Keratinocyte (primary cell): ENCODE results near the gene DHRS12. TPM values are rescaled to one million over a fixed set of nuclear protein-coding genes. Genes with fewer than 3 reads are reported as not detected.

Source experiments
- DNase-seq: peaks from one replicate; pipeline ENCODE4 v3.0.0-alpha.2; 2011; ENCODE audit warnings: low read depth, missing footprints, low spot score
- FAIRE-seq: peaks from 2 replicates; lab custom pipeline; 2011; peaks lifted over from hg19 to GRCh38; lab: Jason Lieb, UNC
- H2AFZ ChIP-seq: 2 replicates; pipeline ENCODE4 v1.6.0; 2012; ENCODE audit warnings: low read length, control low read depth, inconsistent platforms; ENCODE audit not compliant: control insufficient read depth
- H3K27ac ChIP-seq: 2 replicates; pipeline ENCODE4 v1.5.1; 2011; ENCODE audit warnings: low read length; ENCODE audit not compliant: control insufficient read depth, insufficient read depth
- H3K27me3 ChIP-seq: 3 replicates; pipeline ENCODE4 v1.6.0; 2011; ENCODE audit warnings: low read length; ENCODE audit not compliant: control insufficient read depth, insufficient read depth; ENCODE audit errors: extremely low read depth
- H3K36me3 ChIP-seq, 2 experiments: 2 replicates in 1 of 2; 3 replicates in 1 of 2; pipeline ENCODE4 v1.5.1; 2011; ENCODE audit warnings: low read length in 2 of 2, mild to moderate bottlenecking in 1 of 2; ENCODE audit not compliant: control insufficient read depth in 2 of 2, insufficient read depth in 2 of 2; ENCODE audit errors: extremely low read depth in 1 of 2
- H3K4me1 ChIP-seq: 3 replicates; pipeline ENCODE4 v1.5.1; 2011; ENCODE audit warnings: low read length; ENCODE audit not compliant: control insufficient read depth, insufficient read depth; ENCODE audit errors: extremely low read depth
- H3K4me2 ChIP-seq: 3 replicates; pipeline ENCODE4 v1.6.0; 2011; ENCODE audit warnings: low read depth, low read length; ENCODE audit not compliant: control insufficient read depth, insufficient read depth; ENCODE audit errors: extremely low read depth
- H3K4me3 ChIP-seq, 3 experiments: fragments of 200-600 bp in 1 of 3; sonication (generic) in 1 of 3; 2 replicates in 2 of 3; 3 replicates in 1 of 3; pipeline ENCODE4 v1.5.1; 2011 to 2016; ENCODE audit warnings: low read length in 3 of 3, mild to moderate bottlenecking in 3 of 3, control low read depth in 2 of 3, inconsistent platforms in 1 of 3, low read depth in 1 of 3, mixed read lengths in 1 of 3, mixed run types in 1 of 3, moderate library complexity in 1 of 3; ENCODE audit not compliant: control insufficient read depth in 2 of 3, insufficient read depth in 2 of 3; ENCODE audit errors: extremely low read depth in 1 of 3
- H3K79me2 ChIP-seq: 2 replicates; pipeline ENCODE4 v1.6.0; 2012; ENCODE audit warnings: low read length; ENCODE audit not compliant: control insufficient read depth, insufficient read depth
- H3K9ac ChIP-seq: 3 replicates; pipeline ENCODE4 v1.6.0; 2011; ENCODE audit warnings: low read length; ENCODE audit not compliant: control insufficient read depth, insufficient read depth; ENCODE audit errors: extremely low read depth
- H3K9me1 ChIP-seq: 3 replicates; pipeline ENCODE4 v1.6.0; 2011; ENCODE audit warnings: low read length; ENCODE audit not compliant: control insufficient read depth, insufficient read depth; ENCODE audit errors: extremely low read depth
- H3K9me3 ChIP-seq: 2 replicates; pipeline ENCODE4 v1.5.1; 2012; ENCODE audit warnings: low read depth, low read length; ENCODE audit not compliant: control insufficient read depth
- H4K20me1 ChIP-seq: 3 replicates; pipeline ENCODE4 v1.6.0; 2011; ENCODE audit warnings: low read length; ENCODE audit not compliant: control insufficient read depth, insufficient read depth; ENCODE audit errors: extremely low read depth
- CTCF ChIP-seq, 3 experiments: IDR thresholded peaks in 1 of 3; conservative IDR thresholded peaks in 1 of 3; optimal IDR thresholded peaks in 1 of 3; 2 replicates in 2 of 3; 3 replicates in 1 of 3; pipeline versions ENCODE3 to v1.5.1; 2011; ENCODE audit warnings: low read length in 3 of 3, mild to moderate bottlenecking in 3 of 3, moderate library complexity in 2 of 3, control low read depth in 1 of 3, inconsistent platforms in 1 of 3; ENCODE audit not compliant: insufficient read depth in 2 of 3; ENCODE audit errors: extremely low read depth in 1 of 3
- EZH2 ChIP-seq: IDR thresholded peaks from one replicate; pipeline ENCODE4 v1.6.1; 2012; ENCODE audit warnings: inconsistent platforms, mild to moderate bottlenecking, low read length, moderate library complexity
- dilution Hi-C: fragments of 300-500 bp; cut with MboI; formaldehyde crosslinking; loops from one replicate; pipeline ENCODE4 v1.7.0; 2020; ENCODE audit warnings: low sequenced_read_pairs; ENCODE audit not compliant: extremely low pct_ligation_motif_present
- polyA plus RNA-seq, 5 experiments: library from polyadenylated mRNA; depleted of rRNA in 3 of 5; stranded (reverse) in 3 of 5; stranded (forward) in 1 of 5; unstranded in 1 of 5; fragments of >200 nt; gene quantifications; 1 replicate in 1 of 5; 2 replicates in 3 of 5; 3 replicates in 1 of 5; pipeline versions ENCODE4 v1.2.1 to v1.2.3, GENCODE V29; 2011 to 2012; ENCODE audit warnings: missing spikeins in 2 of 5, low read depth in 1 of 5, low replicate concordance in 1 of 5

DHRS12 gene
- polyA plus RNA-seq, 1 donor (not counting 4 experiments of a cell fraction or from before 2014, with no cell fraction given) = 6.1 TPM

- DNase-seq (no peak), FAIRE-seq (no peak)
- no peak overlapping the region for H3K4me3 ChIP-seq
- H3K9me3 ChIP-seq = no peaks in the 10 kb centered on the region
- H3K36me3 ChIP-seq = peaks cover 31 to 35% of the 10 kb centered on the region in 2 experiments
- no peak for TF ChIP-seq CTCF (optimal IDR thresholded peaks at IDR 0.05 in 1 of 3, IDR thresholded peaks at IDR 0.05 in 1 of 3, conservative IDR thresholded peaks at IDR 0.05 in 1 of 3; ENCODE audit: extremely low read depth in 1 of 3, insufficient read depth in 2 of 3, low read length in 3 of 3)
- no peak for TF ChIP-seq EZH2
- H3K9ac ChIP-seq = no peak overlapping the region
- H3K4me2 ChIP-seq = no peak overlapping the region
- no peaks in the 10 kb centered on the region for H4K20me1 ChIP-seq
- dilution Hi-C loops = no loop called here
- H2AFZ ChIP-seq = no peak overlapping the region
- no peaks in the 10 kb centered on the region for H3K79me2 ChIP-seq
- H3K4me1 ChIP-seq = no peaks in the 10 kb centered on the region
- H3K27me3 ChIP-seq = no peaks in the 10 kb centered on the region
- no peaks in the 10 kb centered on the region for H3K9me1 ChIP-seq
- no peak overlapping the region for H3K27ac ChIP-seq
These were observed 38.8 kb downstream of the DHRS12 start for GRCh38 chr13:51765142-51765515.

- Histone ChIP-seq H3K9ac (no peak overlapping the region), H2AFZ (no peak overlapping the region), H4K20me1 (no peaks in the 10 kb centered on the region), H3K4me3 (no peak overlapping the region), H3K79me2 (no peaks in the 10 kb centered on the region), H3K4me2 (no peak overlapping the region), H3K36me3 (peaks cover 34 to 35% of the 10 kb centered on the region in 2 experiments), H3K9me1 (no peaks in the 10 kb centered on the region), H3K27me3 (no peaks in the 10 kb centered on the region), H3K27ac (no peak overlapping the region), H3K4me1 (no peaks in the 10 kb centered on the region), H3K9me3 (no peaks in the 10 kb centered on the region)
- dilution Hi-C loops = no loop called here
- FAIRE-seq = no peak
- no peak for TF ChIP-seq EZH2
- DNase-seq = no peak
These were observed 39.5 kb downstream of the DHRS12 start for GRCh38 chr13:51764184-51765141.
